Measurements from ENCODE around the gene HDGF.

The HDGF gene

GRCh38 chr1:156705918-156706656 is 45.4 kb downstream of the HDGF start:
- Histone ChIP-seq H3K4me3 (peak overlapping the region; percentile 29 to 50 (median 40)), H3K27ac (peak overlapping the region; percentile 45 to 91 (median 80))

DNA sequence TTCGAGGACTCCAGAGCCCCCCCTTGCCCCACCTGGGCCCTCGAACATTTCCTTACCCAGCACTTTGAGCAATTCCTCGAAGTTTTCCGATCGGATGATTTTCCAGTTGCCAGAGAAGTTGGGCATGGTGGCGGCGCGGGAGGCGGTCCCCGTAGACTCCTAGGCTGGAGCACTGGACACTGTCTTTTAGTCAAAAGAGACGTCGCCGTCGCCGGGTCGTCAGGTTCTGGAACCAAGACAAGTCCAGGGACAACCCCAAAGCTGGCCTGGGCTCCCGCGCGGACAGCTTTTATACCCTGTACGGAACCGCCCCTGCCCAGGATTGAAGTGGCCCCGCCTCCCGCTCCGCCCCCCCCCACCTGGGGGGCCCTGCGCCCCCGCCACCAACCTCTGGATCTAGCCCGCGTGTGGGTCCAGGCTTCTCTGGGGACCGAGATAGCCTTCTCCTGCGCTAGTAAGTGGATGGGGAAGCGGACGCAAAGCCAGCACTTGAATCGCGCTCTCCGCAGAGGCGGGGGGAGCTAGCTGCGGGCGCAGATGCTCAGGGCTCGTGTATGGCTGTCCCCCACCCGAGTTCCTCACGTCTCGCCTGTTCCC is 46.1 kb downstream of the HDGF start, which contains the start of gene CRABP2:
CRABP2 (minus strand) TSS at position 263 of the 597 bp plus-strand sequence; CDS start at position 126, 137 bp downstream.
- Histone ChIP-seq H3K4me3 (peak within 1 kb of the TSS; percentile 29 to 50 (median 40)), H3K27ac (peak within 1 kb of the TSS; percentile 45 to 91 (median 80))

- Histone ChIP-seq H3K4me3 (peak overlapping the region; percentile 29 to 50 (median 40)), H3K27ac (peak overlapping the region in 20 of 21 experiments; percentile 45 to 91 (median 80))
Measured at GRCh38 chr1:156704930-156705320, 46.5 kb downstream of the HDGF start.

GRCh38 chr1:156704166-156704711 is 47.2 kb downstream of the HDGF start:
- Histone ChIP-seq H3K4me3 (peak overlapping the region; percentile 29 to 50 (median 40)), H3K27ac (peak overlapping the region in 18 of 21 experiments; percentile 45 to 91 (median 80))

- peak overlapping the region in 17 of 21 experiments; percentile 37 to 91 (median 80) for H3K27ac ChIP-seq
- H3K4me3 ChIP-seq: peak overlapping the region; percentile 29 to 50 (median 40)
Measured at GRCh38 chr1:156703741-156704140, 47.7 kb downstream of the HDGF start.

- H3K4me3 ChIP-seq: peak overlapping the region; percentile 29 to 50 (median 40)
- H3K27ac ChIP-seq: peak overlapping the region in 13 of 21 experiments; percentile 60 to 91 (median 83)
Measured at GRCh38 chr1:156703336-156703735, 48.1 kb downstream of the HDGF start.

GRCh38 chr1:156700736-156701531 is 50.5 kb downstream of the HDGF start:
- Histone ChIP-seq H3K4me3 (no peak overlapping the region), H3K27ac (peak overlapping the region in 3 of 21 experiments; percentile 7 to 57 (median 18))

DNA sequence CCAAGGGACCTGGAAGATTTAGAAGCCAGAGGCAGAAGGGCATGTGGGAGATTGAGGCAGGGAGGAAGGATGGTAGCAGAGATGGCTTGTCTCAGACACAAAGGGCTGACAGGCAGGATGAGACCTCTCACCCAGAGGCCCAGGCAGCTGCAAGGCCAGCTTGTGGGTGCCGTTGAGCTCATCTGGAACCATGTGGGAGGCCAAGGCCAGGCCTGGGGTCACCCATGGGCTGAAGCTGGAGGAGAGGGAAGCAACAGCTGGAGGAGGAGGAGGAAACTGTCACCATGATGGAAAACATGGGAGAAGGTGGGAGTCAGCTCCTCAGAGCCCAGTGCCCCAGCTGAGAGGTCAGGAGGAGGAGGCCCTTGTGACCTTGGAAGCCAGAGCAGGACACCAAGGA is 52.5 kb downstream of the HDGF start:
- H3K4me3 ChIP-seq: no peak overlapping the region
- H3K27ac ChIP-seq: no peak overlapping the region

- H3K4me3 ChIP-seq: no peak overlapping the region
Measured at GRCh38 chr1:156697481-156697880, 54.0 kb downstream of the HDGF start.

GRCh38 chr1:156696755-156697154 is 54.7 kb downstream of the HDGF start:
- no peak overlapping the region for H3K27ac ChIP-seq
- no peak overlapping the region for H3K4me3 ChIP-seq

More at GRCh38 chr1:156697481-156697880, 54.0 kb downstream of the HDGF start:
- no peak overlapping the region for H3K27ac ChIP-seq

GRCh38 chr1:156694690-156694962 is 56.8 kb downstream of the HDGF start:
- Histone ChIP-seq H3K4me3 (no peak overlapping the region), H3K27ac (peak overlapping the region in 13 of 21 experiments; percentile 16 to 84 (median 61))

DNA sequence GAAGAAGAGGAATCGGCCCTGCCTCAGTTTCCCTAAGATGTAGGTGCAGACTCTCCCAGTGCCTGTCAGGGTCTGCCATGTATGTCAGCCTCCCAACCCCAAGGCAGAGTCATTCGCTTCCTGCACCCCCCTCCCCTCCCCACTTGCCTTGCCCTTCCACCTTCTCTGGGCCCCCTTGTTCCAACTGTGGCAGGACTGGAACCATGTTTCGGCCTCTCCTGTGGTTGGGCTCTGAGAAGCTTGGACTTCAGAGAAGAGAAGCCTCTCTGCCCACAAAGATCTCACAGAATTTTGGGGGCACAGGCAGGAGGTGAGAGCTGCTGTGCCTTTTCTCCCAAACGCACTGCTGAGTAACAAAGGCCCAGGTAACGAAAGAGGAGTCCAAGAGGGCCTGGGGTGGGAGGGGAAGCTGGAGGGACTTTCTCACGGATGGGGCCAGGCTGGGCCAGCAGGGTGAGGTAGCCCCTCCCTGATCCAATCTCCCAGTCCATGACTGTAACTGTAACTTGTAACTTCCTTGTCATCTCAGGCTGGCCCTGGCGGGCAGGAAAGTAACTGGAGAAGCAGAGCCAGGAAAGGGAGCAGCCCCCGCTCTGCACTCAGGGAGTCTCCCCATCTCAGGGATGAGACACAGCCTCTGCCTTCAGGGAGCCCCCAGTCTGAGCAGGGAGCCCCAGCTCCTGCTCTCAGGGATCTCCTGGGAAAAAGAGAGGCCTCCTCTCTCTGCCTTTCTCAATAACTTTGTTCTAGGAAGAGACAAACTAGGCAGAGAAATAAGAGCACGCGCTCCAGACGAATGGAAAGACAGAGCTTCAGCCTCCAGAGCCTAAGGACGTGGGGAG is 57.4 kb downstream of the HDGF start:
- Histone ChIP-seq H3K4me3 (no peak overlapping the region), H3K27ac (peak overlapping the region in 16 of 21 experiments; percentile 16 to 84 (median 56))

- Histone ChIP-seq H3K4me3 (no peak overlapping the region), H3K27ac (peak overlapping the region in 20 of 21 experiments; percentile 27 to 86 (median 68))
Measured at GRCh38 chr1:156692925-156693847, 58.3 kb downstream of the HDGF start.

- H3K27ac ChIP-seq: peak overlapping the region in 20 of 21 experiments; percentile 4 to 86 (median 68)
- H3K4me3 ChIP-seq: peak overlapping the region in 2 of 7 experiments; percentile 6 to 12
Measured at GRCh38 chr1:156692441-156692924, 59.0 kb downstream of the HDGF start.

All from skin epidermis (tissue), 12 donors.